Small intestine (tissue), 7 donors: ENCODE data around the gene SLC16A14. TPM values are rescaled to one million over a fixed set of nuclear protein-coding genes. Genes with fewer than 3 reads are reported as not detected.

ENCODE experiments used
- DNase-seq, 2 donors: peaks; one replicate each; pipeline versions ENCODE4 v3.0.0 to v3.0.0-alpha.2; 2013
- FAIRE-seq: peaks from 2 replicates; lab custom pipeline; 2012; peaks lifted over from hg19 to GRCh38; lab: Jason Lieb, UNC
- H3K27ac ChIP-seq, 3 donors: one replicate each; pipeline ENCODE4 v1.5.1; 2013; ENCODE audit warnings: low read length in 2 of 3, mild to moderate bottlenecking in 2 of 3, control low read depth in 1 of 3, inconsistent platforms in 1 of 3, low read depth in 1 of 3, moderate library complexity in 1 of 3
- H3K27me3 ChIP-seq, 3 donors: one replicate each; pipeline ENCODE4 v1.6.1; 2013; ENCODE audit warnings: low read length in 3 of 3, inconsistent platforms in 1 of 3; ENCODE audit not compliant: control insufficient read depth in 3 of 3, insufficient read depth in 3 of 3
- H3K36me3 ChIP-seq, 3 donors: one replicate each; pipeline ENCODE4 v1.6.1; 2013; ENCODE audit warnings: low read length in 3 of 3, inconsistent platforms in 1 of 3, low read depth in 1 of 3, mild to moderate bottlenecking in 1 of 3, moderate library complexity in 1 of 3; ENCODE audit not compliant: control insufficient read depth in 3 of 3, insufficient read depth in 2 of 3
- H3K4me1 ChIP-seq, 3 donors: one replicate each; pipeline ENCODE4 v1.6.1; 2013; ENCODE audit warnings: low read length in 2 of 3, inconsistent platforms in 1 of 3, low read depth in 1 of 3, mild to moderate bottlenecking in 1 of 3, moderate library complexity in 1 of 3; ENCODE audit not compliant: control insufficient read depth in 3 of 3, insufficient read depth in 2 of 3
- H3K4me3 ChIP-seq, 3 donors: one replicate each; pipeline ENCODE4 v1.5.1; 2013; ENCODE audit warnings: low read length in 3 of 3, control low read depth in 1 of 3, inconsistent platforms in 1 of 3, low read depth in 1 of 3, mild to moderate bottlenecking in 1 of 3, moderate library complexity in 1 of 3
- H3K9me3 ChIP-seq, 2 donors: one replicate each; pipeline ENCODE4 v1.6.1; 2013; ENCODE audit warnings: low read depth in 1 of 2, low read length in 1 of 2; ENCODE audit not compliant: control insufficient read depth in 2 of 2, insufficient read depth in 1 of 2
- WGBS, 3 donors: extraction: QIAGEN DNeasy Blood & Tissue Kit; methylation state at CpG; one replicate each; pipeline ENCODE4 v1.1.7; 2013; 5-methylcytosine and 5-hydroxymethylcytosine counted together
- polyA plus RNA-seq, 4 donors: library from polyadenylated mRNA; stranded (reverse) in 3 of 4; unstranded in 1 of 4; fragments of 200-250 nt in 3 of 4; fragments of 120-200 nt in 1 of 4; gene quantifications; one replicate each; pipeline versions ENCODE4 v1.2.1 to v1.2.3, GENCODE V29; 2013
- donor health status: healthy with polysubstance abuse.
- donor health status: control.
- donor health status: control.
- donor health status: Bipolar disorder and iron deficiency.
- donor health status: healthy.

The SLC16A14 gene
- polyA plus RNA-seq, 4 donors, result 0.27 to 2.0 (median 1.3) TPM; not detected in 1

- no peaks in the 10 kb centered on the region for H3K4me1 ChIP-seq
- H3K27ac ChIP-seq, result no peak overlapping the region
- H3K4me3 ChIP-seq, result no peak overlapping the region
- no peak for FAIRE-seq
- DNase-seq, result no peak
- no peaks in the 10 kb centered on the region for H3K27me3 ChIP-seq
- H3K36me3 ChIP-seq, result no peaks in the 10 kb centered on the region
- H3K9me3 ChIP-seq, result no peaks in the 10 kb centered on the region
These were observed 51.9 kb downstream of the SLC16A14 start for GRCh38 chr2:230016844-230017243.

GRCh38 chr2:230012267-230012884 is 56.3 kb downstream of the SLC16A14 start:
- Histone ChIP-seq H3K9me3 (no peaks in the 10 kb centered on the region), H3K36me3 (peaks cover 0 to 7% (median 0%) of the 10 kb centered on the region in 3 donors), H3K4me3 (no peak overlapping the region), H3K27ac (peak overlapping the region in 1 of 3 donors; percentile 11), H3K27me3 (no peaks in the 10 kb centered on the region), H3K4me1 (no peaks in the 10 kb centered on the region)
- WGBS, 3 donors, result 88 to 93% (median 92%) methylated on average over 10 of the region's 10 CpGs
- no peak for FAIRE-seq
- DNase-seq, result no peak

GRCh38 chr2:230011617-230012016 is 57.1 kb downstream of the SLC16A14 start:
- WGBS, 3 donors, result 92 to 100% (median 100%) methylated on average over 1 of the region's 1 CpG
- Histone ChIP-seq H3K27ac (no peak overlapping the region), H3K4me1 (no peaks in the 10 kb centered on the region), H3K36me3 (peaks cover 0 to 9% (median 0%) of the 10 kb centered on the region in 3 donors), H3K27me3 (no peaks in the 10 kb centered on the region), H3K4me3 (no peak overlapping the region), H3K9me3 (no peaks in the 10 kb centered on the region)
- DNase-seq (no peak), FAIRE-seq (no peak)

- DNase-seq, result no peak
- Histone ChIP-seq H3K27ac (no peak overlapping the region), H3K4me3 (no peak overlapping the region), H3K36me3 (peaks cover 0 to 13% (median 0%) of the 10 kb centered on the region in 3 donors), H3K4me1 (no peaks in the 10 kb centered on the region), H3K9me3 (no peaks in the 10 kb centered on the region), H3K27me3 (no peaks in the 10 kb centered on the region)
- FAIRE-seq, result no peak
- 81 to 98% (median 85%) methylated on average over 6 of the region's 6 CpGs for WGBS, 3 donors
These were observed 58.2 kb downstream of the SLC16A14 start for GRCh38 chr2:230010501-230010900.

GRCh38 chr2:230008708-230009066 is 60.0 kb downstream of the SLC16A14 start:
- FAIRE-seq, result no peak
- 91 to 96% (median 95%) methylated on average over 1 of the region's 1 CpG for WGBS, 3 donors

GRCh38 chr2:230007931-230008707 is 60.6 kb downstream of the SLC16A14 start:
- Histone ChIP-seq H3K36me3 (peaks cover 0 to 15% (median 0%) of the 10 kb centered on the region in 3 donors), H3K4me1 (no peaks in the 10 kb centered on the region), H3K27ac (no peak overlapping the region), H3K4me3 (no peak overlapping the region), H3K9me3 (no peaks in the 10 kb centered on the region), H3K27me3 (no peaks in the 10 kb centered on the region)
- DNase-seq (peak; percentile 66 to 70), FAIRE-seq (no peak)
- WGBS, 3 donors, result 54 to 56% (median 55%) methylated on average over 12 of the region's 12 CpGs

More at GRCh38 chr2:230008708-230009066, 60.0 kb downstream of the SLC16A14 start:
- no peaks in the 10 kb centered on the region for H3K9me3 ChIP-seq
- H3K36me3 ChIP-seq, result peaks cover 0 to 15% (median 0%) of the 10 kb centered on the region in 3 donors
- no peak overlapping the region for H3K4me3 ChIP-seq
- no peak overlapping the region for H3K27ac ChIP-seq
- no peaks in the 10 kb centered on the region for H3K27me3 ChIP-seq
- no peak for DNase-seq
- H3K4me1 ChIP-seq, result no peaks in the 10 kb centered on the region

GRCh38 chr2:230000118-230000841 is 68.4 kb downstream of the SLC16A14 start:
- Histone ChIP-seq H3K36me3 (peaks cover 0 to 2% (median 2%) of the 10 kb centered on the region in 3 donors), H3K9me3 (no peaks in the 10 kb centered on the region), H3K4me3 (no peak overlapping the region), H3K27ac (no peak overlapping the region), H3K4me1 (no peaks in the 10 kb centered on the region), H3K27me3 (no peaks in the 10 kb centered on the region)
- WGBS, 3 donors, result 71 to 91% (median 72%) methylated on average over 6 of the region's 6 CpGs
- DNase-seq (no peak), FAIRE-seq (no peak)

- no peak for FAIRE-seq
- 74 to 100% (median 90%) methylated on average over 3 of the region's 3 CpGs for WGBS, 3 donors
- H3K4me1 ChIP-seq, result no peaks in the 10 kb centered on the region
- no peak for DNase-seq
- no peak overlapping the region for H3K27ac ChIP-seq
- H3K27me3 ChIP-seq, result no peaks in the 10 kb centered on the region
- H3K36me3 ChIP-seq, result peaks cover 0 to 2% (median 0%) of the 10 kb centered on the region in 3 donors
- no peak overlapping the region for H3K4me3 ChIP-seq
- no peaks in the 10 kb centered on the region for H3K9me3 ChIP-seq
These were observed 71.2 kb downstream of the SLC16A14 start for GRCh38 chr2:229997565-229997964.
